Cardiac muscle cell (in vitro differentiated cells and primary cell): ENCODE results near the gene PRKCG. TPM values are rescaled to one million over a fixed set of nuclear protein-coding genes. Genes with fewer than 3 reads are reported as not detected.

ENCODE experiments used
- DNase-seq, 2 donors: peaks; one replicate each; pipeline versions ENCODE4 v3.0.0 to v3.0.0-alpha.2; 2010 to 2017; ENCODE audit warnings: low read depth in 1 of 2, low spot score in 1 of 2
- H3K27ac ChIP-seq: fragments of 200-600 bp; sonication (generic); 2 replicates; pipeline ENCODE4 v1.5.1; 2016
- H3K27me3 ChIP-seq: fragments of 200-600 bp; sonication (generic); 2 replicates; pipeline ENCODE4 v1.6.0; 2016; ENCODE audit warnings: control low read depth
- H3K36me3 ChIP-seq: fragments of 200-600 bp; sonication (generic); 2 replicates; pipeline ENCODE4 v1.5.1; 2016; ENCODE audit warnings: control low read depth
- H3K4me1 ChIP-seq: fragments of 200-600 bp; sonication (generic); 2 replicates; pipeline ENCODE4 v1.8.1; 2017; ENCODE audit warnings: low read depth, mild to moderate bottlenecking, mixed run types
- H3K4me3 ChIP-seq: fragments of 200-600 bp; sonication (generic); 2 replicates; pipeline ENCODE4 v1.5.1; 2016; ENCODE audit warnings: mild to moderate bottlenecking
- H3K9me3 ChIP-seq: fragments of 200-600 bp; sonication (generic); 2 replicates; pipeline ENCODE4 v1.5.1; 2017; ENCODE audit warnings: low read depth, mild to moderate bottlenecking, control low read depth
- CTCF ChIP-seq: IDR thresholded peaks from 2 replicates; pipeline ENCODE4 v1.5.1; 2012; ENCODE audit warnings: low read depth, mild to moderate bottlenecking, low read length
- polyA plus RNA-seq: library from polyadenylated mRNA; unstranded; fragments of >200 nt; fragmentation: Nextera tagmentation; extraction: Ambion mirVana; gene quantifications from 2 replicates; pipeline ENCODE4 v1.2.1, GENCODE V29; 2016
- total RNA-seq: library from RNA; depleted of rRNA; stranded (reverse); fragments of >200 nt; gene quantifications from 2 replicates; pipeline ENCODE4 v1.2.3, GENCODE V29; 2016

PRKCG gene
- total and polyA plus RNA-seq, 2 experiments from 2014 or later = 3.2 to 4.3 TPM

DNA sequence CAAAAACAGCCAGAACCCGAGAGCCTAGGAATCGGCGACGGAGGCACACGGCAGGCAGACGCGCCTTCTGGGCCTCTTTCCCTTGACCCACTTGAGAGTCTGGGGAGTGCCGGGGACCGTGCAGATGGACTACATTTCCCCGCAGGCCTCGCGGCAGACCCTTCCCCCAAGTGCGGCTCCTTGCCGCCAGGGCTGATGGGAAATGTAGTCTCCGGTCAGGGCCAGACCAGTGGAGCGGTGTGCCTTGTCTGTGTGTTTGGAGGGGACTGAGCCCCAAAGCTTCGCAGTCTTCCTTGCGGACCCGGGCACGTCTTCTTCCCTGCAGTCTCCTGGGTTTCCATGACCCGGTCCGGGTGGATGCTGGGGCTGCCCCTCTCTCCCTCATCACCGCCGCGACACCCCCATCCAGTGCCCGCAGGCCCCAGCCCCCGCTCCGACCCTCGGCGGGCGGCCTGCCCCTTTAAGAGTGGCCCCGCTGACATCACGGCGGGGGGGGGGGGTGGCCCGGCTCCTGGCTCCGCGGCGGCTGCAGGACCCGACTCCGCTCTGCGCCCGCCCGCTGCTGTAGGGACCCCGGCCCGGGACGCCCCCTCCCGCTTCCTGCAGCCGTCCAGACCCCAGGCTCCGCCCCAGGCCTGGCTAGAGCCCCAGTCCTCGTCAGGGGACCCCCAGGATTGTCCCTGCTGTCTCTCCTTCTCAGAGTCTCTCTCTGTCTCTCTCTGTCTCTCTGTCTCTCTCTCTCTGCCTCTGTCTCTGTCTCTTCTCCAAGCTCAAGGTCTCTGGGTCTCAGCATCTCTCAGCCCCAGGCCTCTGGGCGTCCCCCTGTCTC, 26.3 kb downstream of the PRKCG start:
- H3K9me3 ChIP-seq = no peaks in the 10 kb centered on the region
- no peak overlapping the region for H3K27ac ChIP-seq
- DNase-seq = peak; percentile 71 to 79
- H3K27me3 ChIP-seq = peaks cover 78% of the 10 kb centered on the region
- TF ChIP-seq CTCF = no peak
- H3K4me1 ChIP-seq = no peaks in the 10 kb centered on the region
- peak overlapping the region; percentile 13 for H3K4me3 ChIP-seq
- no peaks in the 10 kb centered on the region for H3K36me3 ChIP-seq

- H3K27ac ChIP-seq = no peak within 1 kb of the TSS
- H3K4me3 ChIP-seq = peak within 1 kb of the TSS; percentile 27
- DNase-seq = peak in 1 of 2 donors; percentile 35
- H3K9me3 ChIP-seq = no peaks in the 10 kb centered on the region
- H3K36me3 ChIP-seq = no peaks in the 10 kb centered on the region
- H3K27me3 ChIP-seq = peaks cover 78% of the 10 kb centered on the region
- H3K4me1 ChIP-seq = no peaks in the 10 kb centered on the region
- no peak for TF ChIP-seq CTCF
These were observed 27.0 kb downstream of the PRKCG start, which contains the start of gene CACNG7 for GRCh38 chr19:53908935-53909415. TSS of gene CACNG7 (plus strand) at chr19:53909278. CDS start at chr19:53912832, 3,554 bp downstream.

DNA sequence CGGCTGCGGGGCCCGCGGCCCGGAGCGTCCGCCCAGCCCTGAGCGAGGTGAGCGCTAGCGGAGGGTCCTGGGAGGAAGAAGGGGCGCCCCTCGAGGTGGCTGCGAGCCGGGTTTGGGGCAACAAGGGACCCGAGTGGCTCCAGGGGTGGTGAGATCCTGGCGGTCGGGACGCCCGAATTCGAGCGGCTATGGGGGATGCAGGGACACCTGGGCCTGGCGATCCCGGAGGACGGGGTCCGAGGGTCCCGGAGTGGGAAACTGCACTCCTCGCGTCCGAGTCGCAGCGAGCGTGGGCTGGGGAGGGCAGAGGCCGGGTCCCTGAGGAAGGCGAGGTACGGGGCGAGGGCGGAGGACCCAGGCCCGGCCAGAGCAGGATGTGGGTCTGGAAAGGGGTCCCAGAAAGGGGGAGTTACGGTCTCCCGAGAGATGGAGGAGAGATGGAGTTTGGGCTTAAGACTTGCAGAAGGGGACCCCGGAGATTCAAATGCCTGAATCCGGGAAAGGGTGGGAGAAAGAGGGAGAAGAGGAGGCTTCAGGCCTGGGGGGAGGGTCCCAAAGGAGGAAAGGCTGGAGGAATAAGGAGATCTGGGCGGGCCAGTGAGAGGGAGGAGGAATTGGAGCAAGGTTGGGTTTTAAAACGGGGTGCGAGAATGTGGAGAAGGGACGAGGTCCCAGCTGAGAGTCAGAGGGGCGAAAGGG, 27.6 kb downstream of the PRKCG start:
- H3K4me1 ChIP-seq = no peaks in the 10 kb centered on the region
- H3K27ac ChIP-seq = no peak overlapping the region
- H3K4me3 ChIP-seq = peak overlapping the region; percentile 27
- DNase-seq = no peak
- H3K27me3 ChIP-seq = peaks cover 72% of the 10 kb centered on the region
- no peak for TF ChIP-seq CTCF
- H3K9me3 ChIP-seq = no peaks in the 10 kb centered on the region
- H3K36me3 ChIP-seq = no peaks in the 10 kb centered on the region

GRCh38 chr19:53910170-53910518, 28.1 kb downstream of the PRKCG start:
- TF ChIP-seq CTCF = no peak
- Histone ChIP-seq H3K4me3 (peak overlapping the region; percentile 27), H3K9me3 (no peaks in the 10 kb centered on the region), H3K27me3 (peaks cover 67% of the 10 kb centered on the region), H3K36me3 (no peaks in the 10 kb centered on the region), H3K4me1 (no peaks in the 10 kb centered on the region), H3K27ac (no peak overlapping the region)
- DNase-seq = peak; percentile 12 to 23

DNA sequence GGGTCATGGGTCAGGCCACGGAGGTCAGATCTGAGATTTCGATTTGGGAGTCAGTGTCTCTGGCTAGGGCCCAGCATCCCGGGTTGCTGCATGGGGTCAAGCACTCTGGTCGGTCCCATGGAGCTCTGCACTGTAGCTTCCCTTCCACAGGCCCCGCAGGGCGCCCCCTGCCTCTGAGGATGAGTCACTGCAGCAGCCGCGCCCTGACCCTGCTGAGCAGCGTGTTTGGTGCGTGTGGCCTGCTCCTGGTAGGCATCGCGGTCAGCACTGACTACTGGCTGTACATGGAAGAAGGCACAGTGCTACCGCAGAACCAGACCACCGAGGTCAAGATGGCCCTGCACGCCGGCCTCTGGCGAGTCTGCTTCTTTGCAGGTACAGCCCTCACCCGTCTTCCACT, 30.7 kb downstream of the PRKCG start:
- H3K27ac ChIP-seq = no peak overlapping the region
- no peaks in the 10 kb centered on the region for H3K36me3 ChIP-seq
- no peak overlapping the region for H3K4me3 ChIP-seq
- H3K27me3 ChIP-seq = peaks cover 43% of the 10 kb centered on the region
- TF ChIP-seq CTCF = peak; percentile 32
- DNase-seq = no peak
- no peaks in the 10 kb centered on the region for H3K9me3 ChIP-seq
- no peaks in the 10 kb centered on the region for H3K4me1 ChIP-seq
